ENCODE measurements around the gene SMAD7.

SMAD7 gene

GRCh38 chr18:48904847-48905394 is 45.8 kb downstream of the SMAD7 start:
- TF ChIP-seq GATA2 (IDR thresholded peaks at IDR 0.05; ENCODE audit: low read depth, low read length) (no peak), GATA3 (IDR thresholded peaks at IDR 0.05; ENCODE audit: low read depth, low read length) (no peak)

GRCh38 chr18:48904091-48904490 is 46.7 kb downstream of the SMAD7 start:
- TF ChIP-seq GATA3 (IDR thresholded peaks at IDR 0.05; ENCODE audit: low read depth, low read length) (no peak), GATA2 (IDR thresholded peaks at IDR 0.05; ENCODE audit: low read depth, low read length) (no peak)

- TF ChIP-seq GATA3 (IDR thresholded peaks at IDR 0.05; ENCODE audit: low read depth, low read length), result no peak
- no peak for TF ChIP-seq GATA2 (IDR thresholded peaks at IDR 0.05; ENCODE audit: low read depth, low read length)
These were observed 47.7 kb downstream of the SMAD7 start for GRCh38 chr18:48902856-48903601.

- TF ChIP-seq GATA2 (IDR thresholded peaks at IDR 0.05; ENCODE audit: low read depth, low read length) (no peak), GATA3 (IDR thresholded peaks at IDR 0.05; ENCODE audit: low read depth, low read length) (no peak)
These were observed 48.5 kb downstream of the SMAD7 start for GRCh38 chr18:48902023-48902855.

GRCh38 chr18:48901145-48902022 is 49.4 kb downstream of the SMAD7 start:
- TF ChIP-seq GATA3 (IDR thresholded peaks at IDR 0.05; ENCODE audit: low read depth, low read length) (no peak), GATA2 (IDR thresholded peaks at IDR 0.05; ENCODE audit: low read depth, low read length) (no peak)

GRCh38 chr18:48900469-48900868 is 50.3 kb downstream of the SMAD7 start:
- TF ChIP-seq GATA2 (IDR thresholded peaks at IDR 0.05; ENCODE audit: low read depth, low read length) (no peak), GATA3 (IDR thresholded peaks at IDR 0.05; ENCODE audit: low read depth, low read length) (no peak)

GRCh38 chr18:48899558-48900174 is 51.1 kb downstream of the SMAD7 start:
- no peak for TF ChIP-seq GATA2 (IDR thresholded peaks at IDR 0.05; ENCODE audit: low read depth, low read length)
- no peak for TF ChIP-seq GATA3 (IDR thresholded peaks at IDR 0.05; ENCODE audit: low read depth, low read length)

GRCh38 chr18:48898521-48898920 is 52.2 kb downstream of the SMAD7 start:
- TF ChIP-seq GATA3 (IDR thresholded peaks at IDR 0.05; ENCODE audit: low read depth, low read length) (no peak), GATA2 (IDR thresholded peaks at IDR 0.05; ENCODE audit: low read depth, low read length) (no peak)

GRCh38 chr18:48897531-48897930 is 53.2 kb downstream of the SMAD7 start:
- TF ChIP-seq GATA2 (IDR thresholded peaks at IDR 0.05; ENCODE audit: low read depth, low read length) (no peak), GATA3 (IDR thresholded peaks at IDR 0.05; ENCODE audit: low read depth, low read length) (no peak)

- TF ChIP-seq GATA2 (IDR thresholded peaks at IDR 0.05; ENCODE audit: low read depth, low read length), result no peak
- no peak for TF ChIP-seq GATA3 (IDR thresholded peaks at IDR 0.05; ENCODE audit: low read depth, low read length)
These were observed 53.8 kb downstream of the SMAD7 start for GRCh38 chr18:48896875-48897511.

- TF ChIP-seq GATA3 (IDR thresholded peaks at IDR 0.05; ENCODE audit: low read depth, low read length) (no peak), GATA2 (IDR thresholded peaks at IDR 0.05; ENCODE audit: low read depth, low read length) (no peak)
These were observed 54.4 kb downstream of the SMAD7 start for GRCh38 chr18:48896326-48896874.

- TF ChIP-seq GATA3 (IDR thresholded peaks at IDR 0.05; ENCODE audit: low read depth, low read length) (no peak), GATA2 (IDR thresholded peaks at IDR 0.05; ENCODE audit: low read depth, low read length) (no peak)
These were observed 55.9 kb downstream of the SMAD7 start for GRCh38 chr18:48894799-48895346.
